ENCODE data around the gene LCE2A. TPM values are rescaled to one million over a fixed set of nuclear protein-coding genes. Genes with fewer than 3 reads are reported as not detected.

LCE2A gene
- polyA plus RNA-seq (2012; ENCODE audit: insufficient read length, low read depth), result not detected

- TF ChIP-seq POLR2AphosphoS5 (IDR thresholded peaks at IDR 0.05; ENCODE audit: low read depth, low read length) (no peak), TAF1 (IDR thresholded peaks at IDR 0.05; ENCODE audit: borderline replicate concordance, insufficient read depth, low read length) (no peak), SIN3A (IDR thresholded peaks at IDR 0.05; ENCODE audit: borderline replicate concordance, insufficient read depth, low read length) (no peak), REST (IDR thresholded peaks at IDR 0.05; ENCODE audit: insufficient read depth in 1 of 2, low read depth in 2 of 2, low read length in 2 of 2) (no peak), FOXP2 (optimal IDR thresholded peaks at IDR 0.05; ENCODE audit: borderline replicate concordance, extremely low read depth, extremely low read length, insufficient read depth) (no peak)
These were observed at the start of gene LCE2A for GRCh38 chr1:152697701-152698600. LCE2A (plus strand) TSS chr1:152698345; CDS start chr1:152698902, 557 bp downstream.

- no peak for TF ChIP-seq REST (IDR thresholded peaks at IDR 0.05; ENCODE audit: insufficient read depth in 1 of 2, low read depth in 2 of 2, low read length in 2 of 2)
- no peak for TF ChIP-seq SIN3A (IDR thresholded peaks at IDR 0.05; ENCODE audit: borderline replicate concordance, insufficient read depth, low read length)
- no peak for TF ChIP-seq TAF1 (IDR thresholded peaks at IDR 0.05; ENCODE audit: borderline replicate concordance, insufficient read depth, low read length)
- TF ChIP-seq FOXP2 (optimal IDR thresholded peaks at IDR 0.05; ENCODE audit: borderline replicate concordance, extremely low read depth, extremely low read length, insufficient read depth), result no peak
- no peak for TF ChIP-seq POLR2AphosphoS5 (IDR thresholded peaks at IDR 0.05; ENCODE audit: low read depth, low read length)
These were observed 44.0 kb upstream of the LCE2A start for GRCh38 chr1:152654110-152654509.

GRCh38 chr1:152656459-152656858 is 41.7 kb upstream of the LCE2A start:
- no peak for TF ChIP-seq REST (IDR thresholded peaks at IDR 0.05; ENCODE audit: insufficient read depth in 1 of 2, low read depth in 2 of 2, low read length in 2 of 2)

GRCh38 chr1:152657677-152658076 is 40.5 kb upstream of the LCE2A start:
- TF ChIP-seq FOXP2 (optimal IDR thresholded peaks at IDR 0.05; ENCODE audit: borderline replicate concordance, extremely low read depth, extremely low read length, insufficient read depth), result no peak

GRCh38 chr1:152658649-152659048 is 39.5 kb upstream of the LCE2A start:
- TF ChIP-seq POLR2AphosphoS5 (IDR thresholded peaks at IDR 0.05; ENCODE audit: low read depth, low read length), result no peak
- TF ChIP-seq SIN3A (IDR thresholded peaks at IDR 0.05; ENCODE audit: borderline replicate concordance, insufficient read depth, low read length), result no peak
- TF ChIP-seq REST (IDR thresholded peaks at IDR 0.05; ENCODE audit: insufficient read depth in 1 of 2, low read depth in 2 of 2, low read length in 2 of 2), result no peak
- TF ChIP-seq FOXP2 (optimal IDR thresholded peaks at IDR 0.05; ENCODE audit: borderline replicate concordance, extremely low read depth, extremely low read length, insufficient read depth), result no peak
- TF ChIP-seq TAF1 (IDR thresholded peaks at IDR 0.05; ENCODE audit: borderline replicate concordance, insufficient read depth, low read length), result no peak

Measured in PFSK-1 (cell line).